ENCODE measurements around the gene CASQ1.

Gene CASQ1

DNA sequence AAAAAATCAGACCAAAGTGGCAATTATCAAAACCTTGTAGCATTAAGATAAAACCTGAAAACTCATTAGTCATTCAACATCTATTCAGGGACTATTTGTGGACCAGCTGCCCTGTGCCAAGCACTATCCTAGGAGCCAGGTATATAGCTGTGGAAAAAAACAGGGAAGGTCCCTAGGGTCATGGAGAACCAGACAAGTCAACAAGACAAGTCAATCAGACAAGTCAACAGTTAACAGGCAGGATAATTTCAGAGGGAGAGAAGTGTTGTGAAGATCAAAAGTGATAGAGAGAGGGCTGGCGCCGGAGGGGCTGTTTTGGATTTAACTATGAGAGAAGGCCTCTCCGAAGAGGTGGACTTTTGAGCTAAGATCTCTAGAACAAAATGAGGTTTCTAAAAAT lies 42.3 kb upstream of the CASQ1 start:
- no peaks in the 10 kb centered on the region for H3K9me3 ChIP-seq (ENCODE audit: control insufficient read depth, insufficient read depth, low read depth, low read length)
- no peak overlapping the region for H3K27ac ChIP-seq (ENCODE audit: extremely low read depth, low read depth, low read length)
- CTCF ChIA-PET: interaction anchor here (0.6 to 1.7 kb wide), 5 partner anchors 16 to 145 kb away, joined by 3 to 5 read pairs (median 3); no protein-coding TSS in a partner anchor
- no peaks in the 10 kb centered on the region for H3K4me1 ChIP-seq (ENCODE audit: control insufficient read depth, insufficient read depth, low read length)
- H3K36me3 ChIP-seq (ENCODE audit: control insufficient read depth in 2 of 2, insufficient read depth in 1 of 2, low read length in 2 of 2): no peaks in the 10 kb centered on the region
- H3K4me3 ChIP-seq (ENCODE audit: low read depth, low read length): no peak overlapping the region
- TF ChIP-seq, protein P1, sequence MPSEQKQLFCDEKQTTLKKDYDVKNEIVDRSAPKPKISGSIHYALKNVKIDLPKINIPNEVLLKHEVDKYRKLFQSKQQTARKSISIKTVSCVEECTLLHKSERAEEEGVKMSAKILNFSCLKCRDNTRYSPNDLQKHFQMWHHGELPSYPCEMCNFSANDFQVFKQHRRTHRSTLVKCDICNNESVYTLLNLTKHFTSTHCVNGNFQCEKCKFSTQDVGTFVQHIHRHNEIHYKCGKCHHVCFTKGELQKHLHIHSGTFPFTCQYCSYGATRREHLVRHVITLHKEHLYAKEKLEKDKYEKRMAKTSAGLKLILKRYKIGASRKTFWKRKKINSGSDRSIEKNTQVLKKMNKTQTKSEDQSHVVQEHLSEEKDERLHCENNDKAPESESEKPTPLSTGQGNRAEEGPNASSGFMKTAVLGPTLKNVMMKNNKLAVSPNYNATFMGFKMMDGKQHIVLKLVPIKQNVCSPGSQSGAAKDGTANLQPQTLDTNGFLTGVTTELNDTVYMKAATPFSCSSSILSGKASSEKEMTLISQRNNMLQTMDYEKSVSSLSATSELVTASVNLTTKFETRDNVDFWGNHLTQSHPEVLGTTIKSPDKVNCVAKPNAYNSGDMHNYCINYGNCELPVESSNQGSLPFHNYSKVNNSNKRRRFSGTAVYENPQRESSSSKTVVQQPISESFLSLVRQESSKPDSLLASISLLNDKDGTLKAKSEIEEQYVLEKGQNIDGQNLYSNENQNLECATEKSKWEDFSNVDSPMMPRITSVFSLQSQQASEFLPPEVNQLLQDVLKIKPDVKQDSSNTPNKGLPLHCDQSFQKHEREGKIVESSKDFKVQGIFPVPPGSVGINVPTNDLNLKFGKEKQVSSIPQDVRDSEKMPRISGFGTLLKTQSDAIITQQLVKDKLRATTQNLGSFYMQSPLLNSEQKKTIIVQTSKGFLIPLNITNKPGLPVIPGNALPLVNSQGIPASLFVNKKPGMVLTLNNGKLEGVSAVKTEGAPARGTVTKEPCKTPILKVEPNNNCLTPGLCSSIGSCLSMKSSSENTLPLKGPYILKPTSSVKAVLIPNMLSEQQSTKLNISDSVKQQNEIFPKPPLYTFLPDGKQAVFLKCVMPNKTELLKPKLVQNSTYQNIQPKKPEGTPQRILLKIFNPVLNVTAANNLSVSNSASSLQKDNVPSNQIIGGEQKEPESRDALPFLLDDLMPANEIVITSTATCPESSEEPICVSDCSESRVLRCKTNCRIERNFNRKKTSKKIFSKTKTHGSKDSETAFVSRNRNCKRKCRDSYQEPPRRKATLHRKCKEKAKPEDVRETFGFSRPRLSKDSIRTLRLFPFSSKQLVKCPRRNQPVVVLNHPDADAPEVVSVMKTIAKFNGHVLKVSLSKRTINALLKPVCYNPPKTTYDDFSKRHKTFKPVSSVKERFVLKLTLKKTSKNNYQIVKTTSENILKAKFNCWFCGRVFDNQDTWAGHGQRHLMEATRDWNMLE (tag by site-specific recombination; conservative IDR thresholded peaks at IDR 0.05; ENCODE audit: low read depth): no peak
- TF ChIP-seq, protein P2, sequence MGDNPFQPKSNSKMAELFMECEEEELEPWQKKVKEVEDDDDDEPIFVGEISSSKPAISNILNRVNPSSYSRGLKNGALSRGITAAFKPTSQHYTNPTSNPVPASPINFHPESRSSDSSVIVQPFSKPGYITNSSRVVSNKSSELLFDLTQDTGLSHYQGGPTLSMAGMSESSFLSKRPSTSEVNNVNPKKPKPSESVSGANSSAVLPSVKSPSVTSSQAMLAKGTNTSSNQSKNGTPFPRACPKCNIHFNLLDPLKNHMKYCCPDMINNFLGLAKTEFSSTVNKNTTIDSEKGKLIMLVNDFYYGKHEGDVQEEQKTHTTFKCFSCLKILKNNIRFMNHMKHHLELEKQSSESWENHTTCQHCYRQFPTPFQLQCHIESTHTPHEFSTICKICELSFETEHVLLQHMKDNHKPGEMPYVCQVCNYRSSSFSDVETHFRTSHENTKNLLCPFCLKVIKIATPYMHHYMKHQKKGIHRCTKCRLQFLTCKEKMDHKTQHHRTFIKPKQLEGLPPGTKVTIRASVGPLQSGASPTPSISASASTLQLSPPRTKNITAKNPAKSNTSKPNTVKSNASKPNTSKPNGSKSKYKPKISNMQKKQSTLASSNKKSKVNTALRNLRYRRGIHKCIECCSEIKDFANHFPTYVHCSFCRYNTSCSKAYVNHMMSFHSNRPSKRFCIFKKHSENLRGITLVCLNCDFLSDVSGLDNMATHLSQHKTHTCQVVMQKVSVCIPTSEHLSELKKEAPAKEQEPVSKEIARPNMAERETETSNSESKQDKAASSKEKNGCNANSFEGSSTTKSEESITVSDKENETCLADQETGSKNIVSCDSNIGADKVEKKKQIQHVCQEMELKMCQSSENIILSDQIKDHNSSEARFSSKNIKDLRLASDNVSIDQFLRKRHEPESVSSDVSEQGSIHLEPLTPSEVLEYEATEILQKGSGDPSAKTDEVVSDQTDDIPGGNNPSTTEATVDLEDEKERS (tag by site-specific recombination; IDR thresholded peaks at IDR 0.05): no peak
- no peak for TF ChIP-seq ZNF19 (tag by site-specific recombination; IDR thresholded peaks at IDR 0.05; ENCODE audit: low read depth)
- TF ChIP-seq ZNF624 (tag by site-specific recombination; IDR thresholded peaks at IDR 0.05): no peak
- TF ChIP-seq, protein P3, sequence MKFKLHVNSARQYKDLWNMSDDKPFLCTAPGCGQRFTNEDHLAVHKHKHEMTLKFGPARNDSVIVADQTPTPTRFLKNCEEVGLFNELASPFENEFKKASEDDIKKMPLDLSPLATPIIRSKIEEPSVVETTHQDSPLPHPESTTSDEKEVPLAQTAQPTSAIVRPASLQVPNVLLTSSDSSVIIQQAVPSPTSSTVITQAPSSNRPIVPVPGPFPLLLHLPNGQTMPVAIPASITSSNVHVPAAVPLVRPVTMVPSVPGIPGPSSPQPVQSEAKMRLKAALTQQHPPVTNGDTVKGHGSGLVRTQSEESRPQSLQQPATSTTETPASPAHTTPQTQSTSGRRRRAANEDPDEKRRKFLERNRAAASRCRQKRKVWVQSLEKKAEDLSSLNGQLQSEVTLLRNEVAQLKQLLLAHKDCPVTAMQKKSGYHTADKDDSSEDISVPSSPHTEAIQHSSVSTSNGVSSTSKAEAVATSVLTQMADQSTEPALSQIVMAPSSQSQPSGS (tag by site-specific recombination; IDR thresholded peaks at IDR 0.05; ENCODE audit: low read depth): no peak
- TF ChIP-seq ZNF791 (tag by site-specific recombination; IDR thresholded peaks at IDR 0.05): no peak
- no peak for TF ChIP-seq ZNF311 (tag by site-specific recombination; IDR thresholded peaks at IDR 0.05; ENCODE audit: borderline replicate concordance)
- no peak for TF ChIP-seq GLIS1 (tag by site-specific recombination; IDR thresholded peaks at IDR 0.05)
- no peak for TF ChIP-seq ZNF521 (tag by site-specific recombination; IDR thresholded peaks at IDR 0.05)
- no peak for TF ChIP-seq ZNF677 (tag by site-specific recombination; IDR thresholded peaks at IDR 0.05)
- no peak for TF ChIP-seq ZBTB1 (tag by site-specific recombination; IDR thresholded peaks at IDR 0.05)
- TF ChIP-seq ZNF423 (tag by site-specific recombination; IDR thresholded peaks at IDR 0.05): no peak
- TF ChIP-seq, protein P4, sequence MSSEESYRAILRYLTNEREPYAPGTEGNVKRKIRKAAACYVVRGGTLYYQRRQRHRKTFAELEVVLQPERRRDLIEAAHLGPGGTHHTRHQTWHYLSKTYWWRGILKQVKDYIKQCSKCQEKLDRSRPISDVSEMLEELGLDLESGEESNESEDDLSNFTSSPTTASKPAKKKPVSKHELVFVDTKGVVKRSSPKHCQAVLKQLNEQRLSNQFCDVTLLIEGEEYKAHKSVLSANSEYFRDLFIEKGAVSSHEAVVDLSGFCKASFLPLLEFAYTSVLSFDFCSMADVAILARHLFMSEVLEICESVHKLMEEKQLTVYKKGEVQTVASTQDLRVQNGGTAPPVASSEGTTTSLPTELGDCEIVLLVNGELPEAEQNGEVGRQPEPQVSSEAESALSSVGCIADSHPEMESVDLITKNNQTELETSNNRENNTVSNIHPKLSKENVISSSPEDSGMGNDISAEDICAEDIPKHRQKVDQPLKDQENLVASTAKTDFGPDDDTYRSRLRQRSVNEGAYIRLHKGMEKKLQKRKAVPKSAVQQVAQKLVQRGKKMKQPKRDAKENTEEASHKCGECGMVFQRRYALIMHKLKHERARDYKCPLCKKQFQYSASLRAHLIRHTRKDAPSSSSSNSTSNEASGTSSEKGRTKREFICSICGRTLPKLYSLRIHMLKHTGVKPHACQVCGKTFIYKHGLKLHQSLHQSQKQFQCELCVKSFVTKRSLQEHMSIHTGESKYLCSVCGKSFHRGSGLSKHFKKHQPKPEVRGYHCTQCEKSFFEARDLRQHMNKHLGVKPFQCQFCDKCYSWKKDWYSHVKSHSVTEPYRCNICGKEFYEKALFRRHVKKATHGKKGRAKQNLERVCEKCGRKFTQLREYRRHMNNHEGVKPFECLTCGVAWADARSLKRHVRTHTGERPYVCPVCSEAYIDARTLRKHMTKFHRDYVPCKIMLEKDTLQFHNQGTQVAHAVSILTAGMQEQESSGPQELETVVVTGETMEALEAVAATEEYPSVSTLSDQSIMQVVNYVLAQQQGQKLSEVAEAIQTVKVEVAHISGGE (tag by site-specific recombination; conservative IDR thresholded peaks at IDR 0.05; ENCODE audit: low read depth): no peak
- POLR2A ChIA-PET: no interaction called here

Data from HEK293 (cell line).